ENCODE data around the gene PDK3.

PDK3 gene

DNA sequence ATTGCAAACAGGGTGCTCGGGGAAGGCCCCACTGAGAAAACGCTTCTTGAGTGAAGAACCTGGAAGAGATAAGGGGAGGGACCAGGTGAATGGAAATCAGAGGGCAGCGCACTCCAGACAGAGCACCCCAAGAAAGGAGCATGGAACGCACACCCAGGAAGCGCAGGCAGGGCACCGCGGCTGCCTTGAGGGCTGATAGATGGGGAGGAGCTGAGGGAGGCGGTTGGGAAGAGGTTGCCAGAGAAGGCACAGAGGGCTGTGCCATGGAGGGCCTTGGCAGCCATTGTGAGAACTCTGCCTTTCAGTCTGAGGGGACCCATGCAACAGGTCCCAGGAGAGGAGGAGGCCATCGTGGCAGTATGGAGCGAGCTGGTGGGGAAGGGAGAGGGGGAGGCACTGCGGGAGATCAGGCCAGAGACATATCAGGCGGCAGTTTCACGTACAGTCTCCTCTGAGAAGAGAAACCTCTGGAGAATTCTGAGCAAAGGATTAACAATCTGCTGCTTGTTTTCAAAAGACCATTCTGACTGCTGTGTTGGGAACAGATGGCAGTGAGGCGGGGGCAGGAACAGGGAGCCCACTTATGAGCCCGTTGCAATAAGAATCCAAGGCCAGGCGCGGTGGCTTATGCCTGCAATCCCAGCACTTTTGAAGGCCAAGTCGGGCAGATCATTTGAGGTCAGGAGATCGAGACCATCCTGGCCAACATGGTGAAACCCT, 98.4 kb downstream of the PDK3 start:
- no peak overlapping the region for H3K4me3 ChIP-seq (replicated peaks; ENCODE audit: low read depth, low read length)
- H3K36me3 ChIP-seq (ENCODE audit: control insufficient read depth, insufficient read depth, low read length) = no peaks in the 10 kb centered on the region
- peaks cover 1% of the 10 kb centered on the region for H3K27me3 ChIP-seq (replicated peaks; ENCODE audit: control insufficient read depth, insufficient read depth, low read length)
- no peak for DNase-seq (ENCODE audit: extremely low read depth, insufficient read length)
- TF ChIP-seq, protein P1, sequence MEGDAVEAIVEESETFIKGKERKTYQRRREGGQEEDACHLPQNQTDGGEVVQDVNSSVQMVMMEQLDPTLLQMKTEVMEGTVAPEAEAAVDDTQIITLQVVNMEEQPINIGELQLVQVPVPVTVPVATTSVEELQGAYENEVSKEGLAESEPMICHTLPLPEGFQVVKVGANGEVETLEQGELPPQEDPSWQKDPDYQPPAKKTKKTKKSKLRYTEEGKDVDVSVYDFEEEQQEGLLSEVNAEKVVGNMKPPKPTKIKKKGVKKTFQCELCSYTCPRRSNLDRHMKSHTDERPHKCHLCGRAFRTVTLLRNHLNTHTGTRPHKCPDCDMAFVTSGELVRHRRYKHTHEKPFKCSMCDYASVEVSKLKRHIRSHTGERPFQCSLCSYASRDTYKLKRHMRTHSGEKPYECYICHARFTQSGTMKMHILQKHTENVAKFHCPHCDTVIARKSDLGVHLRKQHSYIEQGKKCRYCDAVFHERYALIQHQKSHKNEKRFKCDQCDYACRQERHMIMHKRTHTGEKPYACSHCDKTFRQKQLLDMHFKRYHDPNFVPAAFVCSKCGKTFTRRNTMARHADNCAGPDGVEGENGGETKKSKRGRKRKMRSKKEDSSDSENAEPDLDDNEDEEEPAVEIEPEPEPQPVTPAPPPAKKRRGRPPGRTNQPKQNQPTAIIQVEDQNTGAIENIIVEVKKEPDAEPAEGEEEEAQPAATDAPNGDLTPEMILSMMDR (IDR thresholded peaks at IDR 0.05; ENCODE audit: insufficient read depth, low read length, poor library complexity, severe bottlenecking) = no peak

DNA sequence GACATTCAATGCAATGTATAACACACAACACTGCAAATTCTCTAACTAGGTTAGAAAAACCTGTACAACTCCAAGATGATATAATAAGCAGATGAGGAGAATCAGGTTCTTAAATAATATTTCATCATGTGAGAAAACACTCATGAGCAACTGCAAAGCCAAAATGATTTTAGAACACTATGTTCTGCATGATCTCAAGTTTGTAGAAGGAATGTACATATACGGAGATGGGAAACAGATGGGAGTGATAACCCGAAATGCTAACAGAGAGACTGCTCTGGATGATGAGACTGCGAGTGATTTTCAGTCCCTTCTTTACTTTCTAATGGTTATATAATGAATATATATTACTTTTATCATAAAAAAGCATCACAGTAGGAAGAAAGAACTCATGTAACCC, 101.2 kb downstream of the PDK3 start:
- no peak for DNase-seq (ENCODE audit: extremely low read depth, insufficient read length)
- Histone ChIP-seq H3K36me3 (ENCODE audit: control insufficient read depth, insufficient read depth, low read length) (no peaks in the 10 kb centered on the region), H3K4me3 (replicated peaks; ENCODE audit: low read depth, low read length) (no peak overlapping the region), H3K27me3 (replicated peaks; ENCODE audit: control insufficient read depth, insufficient read depth, low read length) (no peaks in the 10 kb centered on the region; the same call in 1 of the 2 replicates)
- TF ChIP-seq, protein P1 (IDR thresholded peaks at IDR 0.05; ENCODE audit: insufficient read depth, low read length, poor library complexity, severe bottlenecking) = no peak

DNA sequence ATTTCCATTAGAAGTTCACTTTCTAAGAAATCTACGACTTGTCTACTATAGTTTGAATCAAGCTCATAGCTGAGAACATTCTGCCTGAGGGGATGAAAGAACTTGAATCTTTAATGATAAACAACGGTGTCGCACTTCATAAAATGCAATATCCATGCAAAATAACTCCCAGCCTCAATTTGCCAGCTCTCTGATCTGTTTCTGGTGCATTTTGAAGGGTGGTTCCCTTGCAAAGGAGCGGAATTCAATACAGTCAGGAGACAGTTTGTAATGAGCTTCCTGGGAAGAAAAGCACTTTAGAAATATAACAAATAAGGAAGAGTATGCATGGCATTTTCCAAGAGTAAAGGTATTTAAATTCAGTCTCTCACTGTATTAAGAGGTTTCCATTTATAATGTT, 102.1 kb downstream of the PDK3 start:
- TF ChIP-seq, protein P1 (IDR thresholded peaks at IDR 0.05; ENCODE audit: insufficient read depth, low read length, poor library complexity, severe bottlenecking) = no peak
- H3K4me3 ChIP-seq (replicated peaks; ENCODE audit: low read depth, low read length) = no peak overlapping the region

DNA sequence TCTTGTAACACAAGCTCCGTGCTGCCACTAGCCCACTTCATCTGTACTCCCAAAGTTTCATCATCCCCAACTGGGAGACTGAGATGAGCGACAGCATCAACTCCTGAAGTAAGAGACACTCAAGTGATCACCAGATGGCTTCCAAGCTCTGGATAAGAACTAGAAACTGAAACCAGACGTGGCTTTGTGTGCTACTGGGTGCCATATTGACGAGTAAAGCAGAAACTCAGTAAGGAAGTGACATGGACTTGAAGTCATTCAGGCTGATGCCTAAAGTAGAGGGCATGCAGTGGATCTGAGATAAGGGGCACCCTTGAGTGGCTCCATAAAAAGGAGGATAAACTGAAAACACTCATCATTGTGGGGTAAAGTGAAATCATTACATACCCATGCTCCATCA, 109.7 kb downstream of the PDK3 start:
- H3K27me3 ChIP-seq (replicated peaks; ENCODE audit: control insufficient read depth, insufficient read depth, low read length) = no peaks in the 10 kb centered on the region
- no peak for DNase-seq (ENCODE audit: extremely low read depth, insufficient read length)
- TF ChIP-seq, protein P1 (IDR thresholded peaks at IDR 0.05; ENCODE audit: insufficient read depth, low read length, poor library complexity, severe bottlenecking) = no peak
- no peaks in the 10 kb centered on the region for H3K36me3 ChIP-seq (ENCODE audit: control insufficient read depth, insufficient read depth, low read length)
- H3K4me3 ChIP-seq (replicated peaks; ENCODE audit: low read depth, low read length) = no peak overlapping the region

More for the DNA sequence above, 102.1 kb downstream of the PDK3 start:
- Histone ChIP-seq H3K27me3 (replicated peaks; ENCODE audit: control insufficient read depth, insufficient read depth, low read length) (no peaks in the 10 kb centered on the region), H3K36me3 (ENCODE audit: control insufficient read depth, insufficient read depth, low read length) (no peaks in the 10 kb centered on the region)
- no peak for DNase-seq (ENCODE audit: extremely low read depth, insufficient read length)

DNA sequence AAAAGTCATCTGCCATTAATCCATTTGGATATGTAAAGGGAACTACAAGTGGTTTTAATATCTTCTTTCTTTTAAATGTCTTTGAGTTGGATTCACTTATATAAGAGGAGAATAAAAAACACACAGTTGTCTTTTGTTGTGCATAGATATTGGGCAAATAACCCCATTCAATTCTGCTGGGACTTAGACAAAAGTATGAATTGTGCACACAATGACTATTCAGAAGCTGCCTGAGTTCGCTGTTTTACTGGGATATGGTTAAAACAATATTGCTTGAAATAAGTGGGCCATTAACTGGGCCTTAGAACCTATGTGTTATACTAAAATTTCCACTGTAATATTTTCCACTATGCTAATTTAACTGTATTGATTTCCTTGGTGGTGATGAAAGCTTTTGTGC, 110.4 kb downstream of the PDK3 start:
- TF ChIP-seq, protein P1 (IDR thresholded peaks at IDR 0.05; ENCODE audit: insufficient read depth, low read length, poor library complexity, severe bottlenecking) = no peak
- no peak for DNase-seq (ENCODE audit: extremely low read depth, insufficient read length)
- Histone ChIP-seq H3K4me3 (replicated peaks; ENCODE audit: low read depth, low read length) (no peak overlapping the region), H3K27me3 (replicated peaks; ENCODE audit: control insufficient read depth, insufficient read depth, low read length) (no peaks in the 10 kb centered on the region), H3K36me3 (ENCODE audit: control insufficient read depth, insufficient read depth, low read length) (no peaks in the 10 kb centered on the region)

DNA sequence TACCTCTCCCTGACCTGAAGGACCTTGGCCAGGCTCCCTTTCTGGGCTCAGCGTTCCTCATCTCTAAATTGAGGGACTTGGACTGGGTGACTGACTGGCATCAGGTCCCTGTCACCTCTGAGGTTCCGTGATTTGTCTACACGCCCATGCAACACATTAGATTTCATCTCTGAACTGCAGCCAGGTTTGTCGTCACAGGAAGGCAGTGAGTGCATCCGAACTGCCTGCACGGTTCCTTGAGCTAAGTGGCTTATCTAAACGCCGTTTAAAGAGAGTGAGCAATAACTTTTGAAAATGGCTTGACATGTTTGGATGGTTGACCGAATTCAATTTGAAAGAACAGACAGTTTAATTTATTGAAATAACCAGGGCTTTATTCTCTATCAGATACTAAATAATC, 112.0 kb downstream of the PDK3 start:
- no peak for DNase-seq (ENCODE audit: extremely low read depth, insufficient read length)

More for the DNA sequence above, 112.0 kb downstream of the PDK3 start:
- TF ChIP-seq, protein P1 (IDR thresholded peaks at IDR 0.05; ENCODE audit: insufficient read depth, low read length, poor library complexity, severe bottlenecking) = no peak
- no peak overlapping the region for H3K4me3 ChIP-seq (replicated peaks; ENCODE audit: low read depth, low read length)
- H3K36me3 ChIP-seq (ENCODE audit: control insufficient read depth, insufficient read depth, low read length) = no peaks in the 10 kb centered on the region
- H3K27me3 ChIP-seq (replicated peaks; ENCODE audit: control insufficient read depth, insufficient read depth, low read length) = no peaks in the 10 kb centered on the region
